GM13976 (cell line): ENCODE measurements around the gene TSN.
A peak's percentile ranks its signal among the peaks of the same experiment; 100 is the strongest.
"Not testable (repeated sequence)": the region's sequence is repeated elsewhere in the genome, so short reads cannot be mapped to it uniquely, and the experiment has no call there.

ENCODE experiments used
- DNase-seq: peaks from one replicate; pipeline ENCODE4 v3.0.0; 2012; ENCODE audit warnings: low spot score
- CTCF ChIP-seq: IDR thresholded peaks from 2 replicates; pipeline ENCODE4 v1.5.1; 2012; ENCODE audit warnings: borderline replicate concordance, mild to moderate bottlenecking; ENCODE audit not compliant: insufficient read depth; ENCODE audit errors: extremely low read depth, missing control alignments, control extremely low read depth
- in situ Hi-C: fragments of 300-500 bp; cut with MboI; formaldehyde crosslinking; loops from one replicate; pipeline ENCODE4 v1.12.0; 2022; ENCODE audit warnings: low sequenced_read_pairs, mixed read lengths, inconsistent platforms; ENCODE audit not compliant: unreplicated experiment

The TSN gene

GRCh38 chr2:121755237-121756111 lies at the start of gene TSN:
TSN (plus strand) TSS chr2:121755651; CDS start chr2:121755780, 129 bp downstream.
- in situ Hi-C loops, result no loop called here
- no peak for TF ChIP-seq CTCF
- DNase-seq, result peak; percentile 96

DNA sequence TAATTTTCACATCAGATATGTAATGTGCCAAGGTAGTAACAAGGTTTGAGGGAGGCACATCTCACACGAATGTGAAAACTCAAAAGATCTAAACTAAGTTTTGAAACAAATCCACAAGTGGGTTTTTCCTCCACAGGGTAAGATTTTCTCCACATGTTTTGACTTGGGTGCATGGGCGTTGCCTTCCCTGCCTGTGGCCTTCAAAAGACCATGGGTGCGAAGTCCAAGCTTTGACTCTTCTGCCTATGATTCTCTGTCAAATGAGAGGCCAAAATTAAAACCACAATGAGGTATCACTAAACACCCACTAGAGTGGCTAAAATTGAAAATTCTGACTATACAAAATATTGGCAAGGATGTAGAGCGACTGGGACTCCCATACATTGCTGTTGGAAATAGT lies 49.5 kb upstream of the TSN start:
- TF ChIP-seq CTCF, result no peak
- no peak for DNase-seq
- in situ Hi-C loops, result no loop called here

GRCh38 chr2:121707344-121707919 lies 48.0 kb upstream of the TSN start:
- TF ChIP-seq CTCF, result no peak
- DNase-seq, result no peak
- in situ Hi-C loops, result no loop called here

DNA sequence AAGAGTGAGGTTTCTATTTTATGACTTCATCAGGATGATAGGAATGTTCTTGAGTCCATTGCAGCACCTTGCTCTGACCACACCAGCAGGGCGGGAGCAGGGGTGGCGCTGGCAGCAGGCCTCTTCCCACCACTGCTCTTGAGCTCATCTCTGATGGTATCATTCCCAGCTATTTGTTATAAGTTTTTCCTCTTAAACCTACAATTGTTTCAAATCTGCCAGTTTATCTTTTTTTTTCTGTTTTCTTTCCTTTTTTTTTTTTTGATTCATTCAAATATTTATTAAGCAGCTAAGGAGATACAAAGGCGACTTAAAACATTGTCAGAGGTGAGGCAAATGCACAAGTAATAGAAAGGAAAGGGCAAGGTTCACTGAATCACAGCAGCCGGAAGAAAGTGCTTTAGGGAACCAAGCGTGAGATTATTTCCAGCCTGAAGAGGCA lies 47.5 kb upstream of the TSN start:
- DNase-seq, result no peak
- TF ChIP-seq CTCF, result no peak
- in situ Hi-C loops, result no loop called here

DNA sequence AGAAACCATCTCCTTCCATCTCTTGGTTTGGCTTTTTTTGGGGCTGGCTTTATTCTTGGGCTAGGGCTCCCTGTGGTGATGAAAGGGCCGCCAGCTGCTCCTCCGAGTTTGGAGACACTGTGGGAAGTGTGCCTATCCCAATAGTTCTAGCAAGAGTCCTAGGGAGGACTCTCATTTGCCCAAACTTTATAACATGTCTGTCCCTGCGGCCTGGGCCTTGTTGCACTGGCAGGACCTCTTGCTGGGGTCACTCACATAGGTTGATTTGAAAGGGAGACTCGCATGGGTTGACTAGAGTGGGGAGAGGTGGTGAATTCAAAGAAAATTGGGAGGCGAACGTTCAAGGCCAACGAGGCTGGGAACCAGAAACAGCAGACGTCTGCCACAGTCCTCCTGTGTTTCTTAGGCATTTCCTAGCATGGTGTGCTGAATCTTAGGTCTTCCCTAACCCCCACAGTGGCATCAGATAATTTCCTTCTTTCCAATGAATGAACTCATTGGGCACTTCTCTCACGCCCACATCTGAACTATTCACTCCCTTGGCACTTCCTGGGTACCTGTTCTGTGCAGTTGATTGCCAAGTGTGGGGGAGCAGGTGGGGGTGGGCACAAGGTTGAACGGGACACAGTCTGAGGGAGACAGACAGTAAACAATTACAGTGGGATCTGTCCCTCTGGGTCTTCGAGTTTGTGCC lies 45.5 kb upstream of the TSN start:
- no peak for DNase-seq
- no peak for TF ChIP-seq CTCF
- in situ Hi-C loops, result no loop called here

DNA sequence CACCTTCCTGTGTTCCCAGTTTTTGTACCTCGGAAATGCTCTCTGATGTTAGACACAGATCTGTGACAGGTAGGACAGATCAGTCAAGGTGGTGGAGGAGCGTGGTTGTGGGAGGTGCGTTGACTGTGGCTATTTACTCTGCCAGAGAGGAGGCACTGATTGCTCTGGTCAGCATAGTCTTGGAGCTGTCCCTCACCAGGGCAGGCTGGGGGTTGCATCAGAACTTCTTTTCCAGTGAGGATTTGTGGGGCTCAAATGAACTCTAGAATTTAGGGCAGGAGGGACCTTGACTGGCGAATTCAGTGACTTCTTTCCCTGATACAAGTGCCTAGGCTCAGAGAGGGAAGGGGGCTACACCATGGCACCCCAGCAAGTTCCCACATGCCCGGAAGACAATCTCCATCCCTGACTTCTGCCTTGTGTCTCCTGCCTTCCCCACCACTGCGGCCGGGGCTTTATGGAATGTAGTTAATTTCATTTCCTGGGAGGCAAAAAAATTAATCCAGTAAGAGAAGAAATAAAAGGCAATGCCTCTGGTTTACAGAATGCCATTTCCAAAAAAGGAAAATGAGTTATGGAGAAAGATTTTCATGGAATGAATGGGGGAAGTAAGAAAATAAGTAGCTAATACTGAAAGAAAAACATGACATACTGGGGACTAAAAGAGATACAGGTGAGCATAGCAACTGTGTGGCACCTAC lies 44.8 kb upstream of the TSN start:
- no peak for TF ChIP-seq CTCF
- DNase-seq, result no peak
- in situ Hi-C loops, result no loop called here

DNA sequence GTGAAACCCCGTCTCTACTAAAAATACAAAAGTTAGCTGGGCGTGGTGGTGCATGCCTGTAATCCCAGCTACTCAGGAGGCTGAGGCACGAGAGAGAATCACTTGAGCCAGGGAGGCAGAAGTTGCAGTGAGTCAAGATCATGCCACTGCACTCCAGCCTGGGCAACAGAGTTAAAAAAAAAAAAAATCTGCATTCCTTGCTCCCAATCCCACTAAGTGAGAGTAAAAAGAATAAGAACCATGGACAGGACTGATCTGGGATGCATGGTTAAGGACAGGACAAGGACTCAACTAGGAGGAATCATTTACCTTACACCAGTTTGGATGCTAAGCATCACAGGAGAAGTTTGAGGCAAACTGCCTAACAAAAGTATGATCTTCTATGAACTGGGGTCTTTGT lies 44.0 kb upstream of the TSN start:
- DNase-seq, in situ Hi-C loops: not testable (repeated sequence)
